Smooth muscle cell (in vitro differentiated cells): ENCODE measurements around the gene EHMT1. TPM values are rescaled to one million over a fixed set of nuclear protein-coding genes. Genes with fewer than 3 reads are reported as not detected.

ENCODE experiments used
- DNase-seq: peaks from one replicate; lab custom pipeline; 2025; ENCODE audit not compliant: unreplicated experiment; lab: John Stamatoyannopoulos, UW
- H2AFZ ChIP-seq: fragments of 200-600 bp; sonication (generic); 2 replicates; pipeline ENCODE4 v1.6.0; 2016; ENCODE audit warnings: antibody characterized with exemption, low read depth, mild to moderate bottlenecking
- H3F3A ChIP-seq: fragments of 200-600 bp; sonication (generic); 2 replicates; pipeline ENCODE4 v1.6.0; 2017; ENCODE audit warnings: antibody characterized with exemption, low read depth
- H3K27ac ChIP-seq: fragments of 200-600 bp; sonication (generic); 2 replicates; pipeline ENCODE4 v1.5.1; 2016; ENCODE audit warnings: low read depth, mild to moderate bottlenecking
- H3K27me3 ChIP-seq: fragments of 200-600 bp; sonication (generic); 2 replicates; pipeline ENCODE4 v1.6.1; 2016; ENCODE audit warnings: low read depth, mild to moderate bottlenecking
- H3K36me3 ChIP-seq: fragments of 200-600 bp; sonication (generic); 2 replicates; pipeline ENCODE4 v1.5.1; 2016; ENCODE audit warnings: low read depth
- H3K4me1 ChIP-seq: fragments of 200-600 bp; sonication (generic); 2 replicates; pipeline ENCODE4 v1.5.1; 2016; ENCODE audit warnings: low read depth
- H3K4me2 ChIP-seq: fragments of 200-600 bp; sonication (generic); 2 replicates; pipeline ENCODE4 v1.6.0; 2016; ENCODE audit warnings: mild to moderate bottlenecking
- H3K4me3 ChIP-seq: fragments of 200-600 bp; sonication (generic); 2 replicates; pipeline ENCODE4 v1.5.1; 2016; ENCODE audit warnings: mild to moderate bottlenecking
- H3K79me2 ChIP-seq: fragments of 200-600 bp; sonication (generic); 2 replicates; pipeline ENCODE4 v1.6.0; 2016; ENCODE audit warnings: low read depth, mild to moderate bottlenecking
- H3K9ac ChIP-seq: fragments of 200-600 bp; sonication (generic); 2 replicates; pipeline ENCODE4 v1.6.0; 2016; ENCODE audit warnings: low read depth
- H3K9me3 ChIP-seq: fragments of 200-600 bp; sonication (generic); replicated peaks from 2 replicates; pipeline ENCODE4 v1.5.1; 2016; ENCODE audit warnings: low read depth
- H4K20me1 ChIP-seq: fragments of 200-600 bp; sonication (generic); 2 replicates; pipeline ENCODE4 v1.6.0; 2016; ENCODE audit warnings: low read depth
- CTCF ChIP-seq: fragments of 200-600 bp; sonication (generic); IDR thresholded peaks from 2 replicates; pipeline ENCODE4 v1.5.1; 2017; ENCODE audit warnings: borderline replicate concordance, mild to moderate bottlenecking, antibody characterized with exemption; ENCODE audit not compliant: insufficient read depth, poor library complexity, severe bottlenecking
- WGBS: methylation state at CpG from one replicate; pipeline ENCODE4 v1.1.7; 2016; ENCODE audit warnings: low lambda C conversion rate; 5-methylcytosine and 5-hydroxymethylcytosine counted together
- polyA plus RNA-seq: library from polyadenylated mRNA; unstranded; fragments of >200 nt; fragmentation: Nextera tagmentation; extraction: Ambion mirVana; gene quantifications from 2 replicates; pipeline ENCODE4 v1.2.1, GENCODE V29; 2016
- total RNA-seq: library from RNA; depleted of rRNA; stranded (reverse); fragments of >200 nt; gene quantifications from 2 replicates; pipeline ENCODE4 v1.2.3, GENCODE V29; 2014

Gene EHMT1
- total and polyA plus RNA-seq, 2 experiments from 2014 or later: 23.1 to 34.1 TPM

DNA sequence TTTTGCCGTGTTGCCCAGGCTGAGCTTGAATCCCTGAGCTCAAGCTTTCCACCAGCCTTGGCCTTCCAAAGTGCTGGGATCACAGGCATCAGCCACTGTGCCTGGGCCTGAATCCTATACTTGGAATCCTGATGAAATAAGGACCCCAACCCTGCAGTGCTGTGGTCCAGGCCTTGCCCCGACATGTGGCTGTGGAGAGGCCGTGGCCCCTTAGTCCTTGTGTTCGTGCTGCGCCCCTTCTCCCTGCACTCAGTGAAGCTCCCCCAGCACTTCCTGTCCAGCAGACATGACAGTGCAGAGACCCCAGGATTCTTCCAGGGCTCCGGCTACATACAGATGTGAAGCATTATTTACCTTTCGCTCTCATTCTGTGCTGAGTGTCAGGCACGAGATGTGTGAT, 52.9 kb downstream of the EHMT1 start:
- H3K36me3 ChIP-seq: no peaks in the 10 kb centered on the region
- 95% methylated on average over 8 of the region's 8 CpGs for WGBS
- no peak overlapping the region for H3K4me3 ChIP-seq
- H3K9me3 ChIP-seq: no peaks in the 10 kb centered on the region
- DNase-seq: no peak
- H3K4me1 ChIP-seq: peaks cover 38% of the 10 kb centered on the region
- H3K9ac ChIP-seq: no peak overlapping the region
- H3K27ac ChIP-seq: no peak overlapping the region
- H3K79me2 ChIP-seq: peaks cover 74% of the 10 kb centered on the region
- H2AFZ ChIP-seq: no peak overlapping the region
- TF ChIP-seq CTCF: no peak
- H3F3A ChIP-seq: no peaks in the 10 kb centered on the region
- peaks cover 97% of the 10 kb centered on the region for H4K20me1 ChIP-seq
- no peak overlapping the region for H3K4me2 ChIP-seq
- H3K27me3 ChIP-seq: no peaks in the 10 kb centered on the region

GRCh38 chr9:137672907-137673791, 54.3 kb downstream of the EHMT1 start:
- peak; percentile 85 for TF ChIP-seq CTCF
- H3K4me3 ChIP-seq: no peak overlapping the region
- no peaks in the 10 kb centered on the region for H3K9me3 ChIP-seq
- no peaks in the 10 kb centered on the region for H3K36me3 ChIP-seq
- no peak for DNase-seq
- no peak overlapping the region for H3K27ac ChIP-seq
- H3K4me2 ChIP-seq: no peak overlapping the region
- WGBS: 69% methylated on average over 13 of the region's 13 CpGs
- H3K9ac ChIP-seq: no peak overlapping the region
- no peaks in the 10 kb centered on the region for H3K27me3 ChIP-seq
- H4K20me1 ChIP-seq: peaks cover 97% of the 10 kb centered on the region
- no peak overlapping the region for H2AFZ ChIP-seq
- H3K4me1 ChIP-seq: peaks cover 27% of the 10 kb centered on the region
- peaks cover 81% of the 10 kb centered on the region for H3K79me2 ChIP-seq
- no peaks in the 10 kb centered on the region for H3F3A ChIP-seq

DNA sequence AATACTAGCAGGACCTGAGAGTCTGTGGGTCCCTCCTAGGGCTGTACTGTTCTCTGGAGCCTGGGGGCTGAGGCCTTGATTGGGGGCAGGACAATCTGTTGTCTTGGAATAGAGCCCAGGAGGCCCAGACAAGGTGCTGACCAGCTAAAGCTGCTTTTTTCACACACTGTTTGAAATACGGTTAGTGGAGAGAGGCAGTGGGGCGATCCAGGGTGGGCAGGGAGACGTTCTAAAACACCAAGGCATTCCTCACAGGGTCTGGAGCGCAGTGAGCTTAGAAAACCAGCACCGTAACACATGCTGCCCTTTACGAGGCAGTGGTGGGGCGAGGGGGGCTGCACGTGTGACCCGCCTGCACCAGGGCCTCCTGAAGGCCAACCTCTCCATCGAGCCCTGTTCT, 55.1 kb downstream of the EHMT1 start:
- TF ChIP-seq CTCF: no peak
- Histone ChIP-seq H3K27me3 (no peaks in the 10 kb centered on the region), H3K4me3 (no peak overlapping the region), H3K9ac (no peak overlapping the region), H3K79me2 (peaks cover 88% of the 10 kb centered on the region), H2AFZ (no peak overlapping the region), H3K9me3 (no peaks in the 10 kb centered on the region), H3F3A (no peaks in the 10 kb centered on the region), H3K36me3 (no peaks in the 10 kb centered on the region), H4K20me1 (peaks cover 97% of the 10 kb centered on the region), H3K4me2 (no peak overlapping the region), H3K4me1 (peaks cover 27% of the 10 kb centered on the region), H3K27ac (no peak overlapping the region)
- 56% methylated on average over 10 of the region's 10 CpGs for WGBS
- DNase-seq: no peak
